T follicular helper cell (primary cell): Measurements from ENCODE around the gene CARD11.
"Not testable (repeated sequence)": the region's sequence is repeated elsewhere in the genome, so short reads cannot be mapped to it uniquely, and the experiment has no call there.

Source experiments
- DNase-seq: peaks from one replicate; pipeline ENCODE4 v3.0.0-alpha.2; 2020; ENCODE audit warnings: low read depth

Gene CARD11

GRCh38 chr7:2964208-2964607 lies 79.5 kb downstream of the CARD11 start:
- DNase-seq = no peak

DNA sequence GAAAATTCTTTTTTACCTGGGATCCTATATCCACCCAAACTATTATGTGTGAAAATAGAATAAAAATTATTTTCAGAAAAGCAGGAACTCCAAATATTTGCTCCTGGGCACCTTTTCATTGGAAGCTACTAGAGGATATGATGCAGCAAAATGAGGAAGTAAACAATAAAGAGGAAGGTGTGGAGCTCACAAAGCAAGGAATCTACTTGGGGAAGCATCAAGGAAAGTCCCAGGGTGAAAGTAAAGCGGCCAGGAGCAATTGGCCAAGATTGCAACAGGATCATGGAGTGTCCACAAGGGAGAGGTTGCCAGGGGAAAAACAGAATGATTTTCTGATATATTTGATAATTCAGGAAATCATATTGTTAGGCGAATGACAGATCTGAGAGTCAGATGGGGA lies 80.8 kb downstream of the CARD11 start:
- no peak for DNase-seq

DNA sequence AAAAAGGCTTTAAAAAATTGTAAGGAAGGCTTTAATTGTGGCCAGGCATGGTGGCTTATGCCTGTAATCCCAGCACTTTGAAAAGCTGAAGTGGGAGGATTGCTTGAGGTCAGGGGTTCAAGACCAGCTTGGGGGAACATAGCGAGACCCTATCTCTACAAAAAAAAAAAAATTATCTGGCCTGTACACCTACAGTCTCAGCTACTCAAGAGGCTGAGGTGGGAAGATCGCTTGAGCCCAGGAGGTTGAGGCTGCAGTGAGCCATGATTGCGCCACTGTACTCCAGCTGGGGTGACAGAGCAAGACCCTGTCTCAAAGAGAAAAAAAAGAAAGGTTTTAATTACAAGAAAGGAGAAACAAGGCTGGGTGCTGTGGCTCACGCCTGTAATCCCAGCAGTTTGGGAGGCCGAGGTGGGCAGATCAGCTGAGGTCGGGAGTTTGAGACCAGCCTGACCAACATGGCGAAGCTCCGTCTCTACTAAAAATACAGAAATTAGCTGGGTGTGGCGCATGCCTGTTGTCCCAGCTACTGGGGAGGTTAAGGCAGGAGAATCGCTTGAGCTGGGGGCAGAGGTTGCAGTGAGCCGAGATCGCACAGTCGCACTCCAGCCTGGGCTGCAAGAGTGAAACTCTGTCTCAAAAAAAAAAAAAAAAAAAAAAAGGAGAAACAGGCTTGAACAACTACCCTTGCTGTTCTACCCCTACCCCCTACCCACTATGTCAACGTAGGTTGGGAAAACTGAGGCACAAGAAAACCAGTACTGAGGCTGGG lies 83.7 kb downstream of the CARD11 start:
- DNase-seq = no peak

GRCh38 chr7:2959103-2959680 lies 84.5 kb downstream of the CARD11 start:
- DNase-seq = no peak

DNA sequence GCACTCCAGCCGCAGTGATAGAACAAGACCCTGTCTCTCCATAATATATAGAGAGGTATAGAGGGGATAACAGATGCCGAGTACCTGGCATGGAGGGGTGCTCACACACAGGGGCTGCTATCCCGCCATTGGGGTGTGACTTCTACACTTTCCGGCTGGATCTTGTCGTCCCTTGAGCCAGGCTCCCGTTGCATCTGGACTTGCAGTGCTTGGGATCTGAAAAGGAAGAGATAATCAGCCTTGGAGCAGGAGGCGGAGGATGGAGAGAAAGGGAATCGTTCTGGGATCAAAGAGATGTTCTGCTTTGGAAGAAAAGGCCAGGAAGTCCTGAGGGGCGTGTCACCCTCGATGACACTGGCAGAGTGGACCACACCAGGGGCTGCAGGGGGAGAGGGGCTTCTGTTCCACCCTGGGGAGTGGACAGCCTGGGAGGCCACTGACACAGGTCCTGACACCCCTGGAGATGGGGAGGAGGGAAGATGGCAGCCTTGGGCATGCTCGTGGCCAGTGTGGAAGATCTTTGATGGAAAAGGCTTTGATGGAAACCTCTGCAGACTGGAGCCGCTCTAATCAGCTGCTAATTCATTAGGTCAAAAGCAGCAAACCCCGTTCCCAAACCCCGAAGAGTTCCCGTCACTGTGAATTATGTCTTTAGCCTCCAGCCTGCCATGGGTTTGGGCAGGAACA lies 85.1 kb downstream of the CARD11 start:
- DNase-seq = no peak

GRCh38 chr7:2957369-2957727 lies 86.3 kb downstream of the CARD11 start:
- not testable (repeated sequence) for DNase-seq

GRCh38 chr7:2956526-2957368 lies 86.9 kb downstream of the CARD11 start:
- DNase-seq = no peak

DNA sequence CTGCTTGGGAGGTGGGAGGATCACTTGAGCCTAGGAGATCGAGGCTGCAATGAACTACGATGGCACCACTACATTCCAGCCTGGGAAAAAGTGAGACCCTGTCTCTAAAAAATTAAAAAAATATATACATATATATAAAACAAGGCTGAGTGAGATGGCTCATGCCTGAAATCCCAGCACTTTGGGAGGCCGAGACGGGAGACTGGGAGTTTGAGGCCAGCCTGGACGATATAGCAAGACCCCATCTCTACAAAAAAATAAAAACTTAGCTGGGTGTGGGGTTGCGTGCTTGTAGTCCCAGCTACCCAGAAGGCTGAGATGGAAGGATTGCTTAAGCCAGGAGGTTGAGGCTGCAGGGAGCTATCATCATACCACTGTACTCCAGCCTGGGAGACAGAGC lies 87.6 kb downstream of the CARD11 start:
- no peak for DNase-seq

DNA sequence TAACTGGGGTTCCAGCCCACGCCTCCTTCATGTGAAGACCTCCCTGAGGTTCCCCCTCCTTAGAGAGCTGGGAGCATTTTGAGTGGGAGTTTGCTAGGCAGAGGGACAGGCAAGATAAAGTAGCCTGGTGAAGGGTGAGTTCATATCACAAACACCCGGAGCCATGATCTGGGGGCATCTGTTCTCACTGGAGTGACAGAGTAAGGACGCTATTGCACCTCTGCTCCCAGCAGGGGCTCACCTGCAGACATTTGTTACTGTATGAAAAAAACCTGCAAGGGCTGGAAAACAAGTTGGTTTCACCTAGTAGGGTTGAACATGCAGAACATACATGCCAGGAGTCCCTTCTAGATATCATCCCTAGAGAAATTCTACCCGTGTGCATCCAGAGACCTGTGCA lies 88.4 kb downstream of the CARD11 start:
- DNase-seq = no peak

DNA sequence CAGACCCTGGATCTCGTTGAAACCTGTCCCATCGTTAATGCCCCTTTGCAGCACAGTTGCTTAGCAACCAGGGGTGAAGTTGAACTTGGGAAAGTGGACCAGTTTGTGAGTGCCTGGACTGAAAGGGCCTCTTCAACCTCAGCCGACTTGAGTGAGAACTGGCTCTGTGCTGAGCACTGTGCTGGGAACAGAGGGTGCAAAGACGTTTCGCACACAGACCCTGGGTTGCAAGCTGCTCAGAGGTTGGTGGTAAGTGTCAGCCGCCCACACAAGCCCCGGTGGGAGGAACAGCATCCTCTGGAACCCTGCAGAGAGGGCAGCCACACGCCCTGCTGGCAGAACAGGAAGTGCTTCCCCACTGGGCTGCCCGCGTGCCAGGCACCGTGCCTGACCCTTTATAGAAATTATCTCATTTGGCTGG lies 89.2 kb downstream of the CARD11 start:
- DNase-seq = no peak

DNA sequence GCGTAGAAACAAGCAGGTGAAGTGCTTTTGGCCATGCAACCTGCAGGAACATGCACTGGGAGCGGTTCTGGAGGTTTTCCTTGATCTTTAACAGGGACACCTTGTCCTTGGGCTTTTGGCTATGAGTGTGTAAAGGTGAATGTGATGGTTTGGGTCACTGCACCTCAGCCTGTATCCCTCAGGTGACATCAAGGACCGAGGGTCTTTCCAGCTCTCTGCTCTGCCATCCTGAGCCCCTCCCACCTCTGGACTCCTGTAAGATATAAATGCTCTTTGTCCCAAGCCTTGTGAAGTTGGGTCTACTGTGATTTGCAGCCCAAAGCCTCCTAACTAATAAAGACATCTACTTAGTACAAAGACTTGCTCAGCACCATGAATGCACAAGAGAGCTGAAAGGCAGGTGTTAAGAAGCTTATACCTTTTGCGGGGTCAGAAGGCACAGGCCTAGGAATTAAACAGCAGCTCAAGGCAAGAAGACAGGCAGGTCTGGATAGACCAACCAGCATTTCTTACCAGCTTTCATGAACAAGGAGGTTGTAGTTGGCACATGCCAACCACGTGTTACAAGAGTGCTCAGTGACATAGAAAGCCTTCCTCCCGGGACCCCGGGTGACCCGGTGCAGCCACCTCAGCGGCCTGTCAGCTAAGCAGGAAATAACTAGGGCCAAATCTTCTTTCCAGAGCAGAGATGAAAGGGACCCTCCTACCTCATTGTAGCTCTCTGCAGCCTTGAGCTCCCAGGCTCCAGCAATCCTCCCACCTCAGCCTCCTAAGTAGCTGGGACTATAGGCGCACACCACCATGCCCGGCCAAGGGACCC lies 89.9 kb downstream of the CARD11 start:
- DNase-seq = no peak

DNA sequence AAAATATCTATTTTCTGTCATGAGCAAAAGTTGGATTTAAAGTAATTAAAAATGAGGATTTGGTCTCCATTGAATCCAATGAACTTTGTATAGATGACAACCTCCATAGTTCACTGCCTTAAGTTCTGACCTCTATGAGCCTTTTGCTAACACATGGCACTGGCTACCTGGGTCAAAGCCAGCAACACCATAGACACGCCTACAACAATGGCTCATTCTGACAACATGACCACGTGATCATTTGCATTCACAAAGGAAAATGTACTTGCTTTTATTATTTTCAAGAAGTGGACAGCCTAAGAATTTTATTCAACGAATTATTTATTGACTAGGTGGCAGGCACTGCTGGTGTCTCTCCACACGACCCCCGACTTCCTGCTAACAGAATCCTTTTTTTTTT lies 90.6 kb downstream of the CARD11 start:
- DNase-seq = no peak

GRCh38 chr7:2952316-2952715 lies 91.4 kb downstream of the CARD11 start:
- no peak for DNase-seq

DNA sequence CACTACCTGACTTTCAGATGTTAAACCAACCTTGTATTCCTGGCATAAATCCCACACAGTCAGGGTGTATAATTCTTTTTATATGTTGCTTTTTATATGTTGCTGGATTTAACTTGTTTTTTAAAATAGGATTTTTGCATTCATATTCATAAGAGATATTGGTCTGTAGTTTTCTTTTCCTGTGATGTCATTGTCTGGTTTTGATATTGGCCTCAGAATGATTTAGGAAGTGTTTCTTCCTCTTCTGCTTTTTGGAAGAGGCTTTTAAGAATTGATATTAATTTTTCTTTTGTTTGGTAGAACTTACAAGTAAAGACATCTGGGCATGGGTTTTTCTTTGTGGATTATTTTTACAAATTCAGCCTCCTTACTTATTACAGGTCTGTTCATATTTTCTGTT lies 93.1 kb downstream of the CARD11 start:
- DNase-seq = no peak

DNA sequence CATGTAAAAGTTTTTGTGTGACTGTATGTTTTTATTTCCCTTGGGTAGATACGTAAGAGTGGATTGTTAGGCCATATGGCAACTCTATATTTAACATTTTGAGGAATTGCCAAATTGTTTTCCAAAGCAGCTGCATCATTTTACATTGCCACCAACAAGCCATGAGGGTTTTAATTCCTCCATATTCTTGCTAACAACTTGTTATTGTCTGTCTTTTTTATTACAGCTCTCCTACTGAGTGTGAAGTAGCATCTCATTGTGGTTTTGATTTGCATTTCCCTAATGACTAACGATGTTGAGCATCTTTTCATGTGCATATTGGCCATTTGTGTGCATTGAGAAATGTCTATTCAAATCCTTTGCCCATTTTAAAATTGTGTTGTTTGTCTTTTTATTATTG lies 94.9 kb downstream of the CARD11 start:
- no peak for DNase-seq

DNA sequence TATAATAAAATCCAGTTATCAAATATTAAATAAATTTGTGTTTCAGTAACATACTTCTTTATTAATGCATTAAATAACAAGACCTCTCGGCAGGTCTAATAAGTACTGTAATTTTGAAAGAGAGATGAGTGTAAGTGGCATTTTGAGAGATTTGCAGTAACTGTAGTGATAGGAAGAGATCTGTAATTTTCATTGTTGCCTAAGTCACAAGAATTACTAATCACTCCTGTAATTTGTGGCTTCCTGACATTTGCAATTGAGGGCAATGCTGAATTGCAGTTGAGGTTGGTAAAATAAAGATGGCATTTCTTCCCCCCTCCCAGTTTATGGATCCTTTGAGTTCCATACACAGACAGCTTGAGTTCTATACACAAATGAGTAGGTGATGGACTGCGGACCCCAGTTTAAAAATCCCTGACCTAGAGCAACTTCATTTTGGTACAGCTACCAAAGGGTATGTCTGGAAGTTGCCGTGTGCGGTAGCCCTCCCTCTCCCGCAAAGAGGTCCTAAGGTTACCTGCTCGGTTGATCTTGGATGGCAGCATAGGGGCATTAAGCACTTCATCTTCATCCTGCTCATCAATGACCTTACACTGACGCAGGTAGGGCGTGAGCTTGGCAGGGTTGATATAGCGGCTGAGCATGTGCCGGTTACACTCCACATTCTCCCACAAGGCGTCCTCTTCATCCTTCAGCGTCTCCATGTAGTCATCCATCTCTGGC lies 96.4 kb downstream of the CARD11 start:
- DNase-seq = no peak

- DNase-seq = no peak
These were observed 98.5 kb downstream of the CARD11 start for GRCh38 chr7:2945171-2945570.

DNA sequence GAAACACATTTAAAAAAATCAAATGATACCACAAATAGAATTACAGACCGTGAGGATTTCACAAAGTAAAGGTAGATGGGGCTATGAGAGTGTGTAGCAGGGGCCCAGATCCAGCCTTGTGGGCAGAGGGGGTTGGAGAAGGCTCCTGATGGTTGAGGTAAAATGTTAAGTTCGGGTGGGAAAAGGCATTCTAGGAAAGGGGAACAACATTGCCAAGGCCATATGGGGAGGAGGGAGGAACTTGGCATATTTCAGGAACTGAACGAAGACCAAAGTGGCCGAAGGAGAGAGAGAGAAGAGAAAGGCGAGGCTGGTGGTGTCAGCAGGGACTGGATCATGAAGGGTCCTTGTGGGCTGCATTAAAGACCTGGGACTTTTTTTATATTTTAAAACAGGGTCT lies 98.9 kb downstream of the CARD11 start:
- DNase-seq = no peak

DNA sequence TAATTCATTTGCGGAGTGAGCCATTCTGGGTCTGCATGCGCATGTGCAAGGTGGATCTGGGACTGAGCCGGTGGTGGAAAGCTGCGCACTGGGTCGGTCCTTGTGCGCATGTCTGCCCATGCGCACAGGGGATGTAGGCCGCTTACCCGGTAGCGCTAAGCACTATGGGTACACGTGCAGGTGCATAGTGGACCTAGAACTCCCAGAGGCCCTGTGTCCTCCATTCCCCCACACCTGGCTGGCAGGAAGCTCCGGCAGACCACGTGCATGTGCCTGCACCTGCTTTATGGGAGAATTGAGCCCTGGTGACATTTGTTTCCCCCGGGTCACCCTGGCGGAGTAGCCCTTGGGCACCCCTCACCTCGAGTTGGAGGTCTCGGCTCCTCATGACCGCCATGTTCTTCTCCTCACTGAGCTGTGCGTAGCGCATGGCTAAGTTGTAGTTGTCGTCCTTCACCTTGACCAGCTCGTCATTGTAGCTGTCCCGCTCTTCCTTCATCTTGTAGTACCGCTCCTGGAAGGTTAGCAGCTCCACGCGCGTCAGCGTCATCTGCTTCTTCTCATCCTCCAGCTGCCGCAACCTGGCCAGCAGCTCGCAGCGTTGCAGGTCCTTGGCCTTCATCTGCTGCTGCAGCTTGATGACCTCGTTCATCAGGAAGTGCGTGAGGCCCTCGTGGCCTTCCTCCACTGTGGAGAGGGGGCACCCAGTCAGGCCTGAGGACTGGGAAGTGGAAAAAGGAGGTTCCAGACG lies 99.6 kb downstream of the CARD11 start:
- no peak for DNase-seq

GRCh38 chr7:2941216-2941859 lies 102.3 kb downstream of the CARD11 start:
- DNase-seq = no peak
